HCT116 (cell line): Measurements from ENCODE around the gene DHX15. TPM values are rescaled to one million over a fixed set of nuclear protein-coding genes. Genes with fewer than 3 reads are reported as not detected.

Source experiments
- ATAC-seq: fragments of 200-7000 bp; cut with Tn5 transposase; 2 replicates; pipeline ENCODE4 v1.9.1; 2020; ENCODE audit warnings: mild to moderate bottlenecking, moderate library complexity
- BruUV-seq: library from RNA; stranded (reverse); fragments of 400-500 nt; replicated peaks from 2 replicates; lab custom pipeline; 2021; lab: Mats Ljungman, UMichigan
- CTCF ChIA-PET: fragments of 300-600 bp; sonication (Branson Sonifier 250); formaldehyde crosslinking; loops from one replicate; lab custom pipeline; 2021; ENCODE audit warnings: antibody characterized with exemption; lab: Charles Lee
- POLR2A ChIA-PET: fragments of 300-600, 350-600 bp; sonication (Branson Sonifier 250); formaldehyde crosslinking; loops from one replicate; lab custom pipeline; 2021; ENCODE audit warnings: antibody characterized with exemption; lab: Charles Lee
- RAD21 ChIA-PET, 2 experiments: fragments of 300-600 bp; sonication (Branson Sonifier 250); formaldehyde crosslinking; loops; one replicate each; lab custom pipeline; 2023; ENCODE audit warnings: low total read pairs in 2 of 2; ENCODE audit not compliant: uncharacterized antibody in 2 of 2, unreplicated experiment in 2 of 2, low non-redundant PET in 1 of 2; lab: Charles Lee
- DNase-seq: peaks from one replicate; pipeline ENCODE4 v3.0.0-alpha.2; 2010; ENCODE audit warnings: low read depth, low spot score
- H2AFZ ChIP-seq: fragments of 200-600 bp; shearing (Covaris generic), sonication (generic); 2 replicates; pipeline ENCODE4 v1.6.1; 2017; ENCODE audit warnings: low read depth, mixed run types, mixed read lengths, antibody characterized with exemption, low read length; ENCODE audit not compliant: poor library complexity, severe bottlenecking
- H3K27ac ChIP-seq: 2 replicates; pipeline ENCODE4 v1.5.1; 2012; ENCODE audit warnings: low read depth, low read length
- H3K27me3 ChIP-seq: fragments of 200-600 bp; sonication (generic); 2 replicates; pipeline ENCODE4 v1.6.1; 2016; ENCODE audit warnings: mixed run types, low read length, mixed read lengths; ENCODE audit not compliant: insufficient read depth
- H3K36me3 ChIP-seq, 2 experiments: fragments of 200-500 bp in 1 of 2; fragments of 200-600 bp in 1 of 2; sonication (Bioruptor generic) in 1 of 2; sonication (generic) in 1 of 2; 2 replicates each; pipeline versions ENCODE4 v1.5.1 to v1.6.1; 2014 to 2016; ENCODE audit warnings: low read length in 2 of 2, inconsistent platforms in 1 of 2, mixed read lengths in 1 of 2, mixed run types in 1 of 2; ENCODE audit not compliant: insufficient read depth in 2 of 2, control insufficient read depth in 1 of 2
- H3K4me1 ChIP-seq, 2 experiments: fragments of 200-600 bp in 1 of 2; sonication (generic) in 1 of 2; 2 replicates each; pipeline versions ENCODE4 v1.5.1 to v1.6.1; 2012 to 2017; ENCODE audit warnings: low read length in 2 of 2, inconsistent platforms in 1 of 2, mild to moderate bottlenecking in 1 of 2, mixed read lengths in 1 of 2, mixed run types in 1 of 2, moderate library complexity in 1 of 2; ENCODE audit not compliant: insufficient read depth in 2 of 2, control insufficient read depth in 1 of 2
- H3K4me2 ChIP-seq: fragments of 200-600 bp; sonication (generic); 2 replicates; pipeline ENCODE4 v1.6.1; 2017; ENCODE audit warnings: mixed run types, low read length, mixed read lengths
- H3K4me3 ChIP-seq, 2 experiments: fragments of 200-600 bp in 1 of 2; sonication (generic) in 1 of 2; replicated peaks in 1 of 2; 2 replicates each; pipeline ENCODE4 v1.5.1; 2011 to 2016; ENCODE audit warnings: low read length in 2 of 2, control low read depth in 1 of 2, low read depth in 1 of 2, mild to moderate bottlenecking in 1 of 2, mixed read lengths in 1 of 2, mixed run types in 1 of 2
- H3K79me2 ChIP-seq: fragments of 200-600 bp; sonication (generic); 2 replicates; pipeline ENCODE4 v1.6.1; 2017; ENCODE audit warnings: mild to moderate bottlenecking, mixed run types, low read length, moderate library complexity, mixed read lengths; ENCODE audit not compliant: insufficient read depth
- H3K9ac ChIP-seq: fragments of 200-600 bp; sonication (generic); 2 replicates; pipeline ENCODE4 v1.6.1; 2016; ENCODE audit warnings: low read length, mixed read lengths
- H3K9me2 ChIP-seq: fragments of 200-600 bp; sonication (generic), shearing (Covaris generic); 2 replicates; pipeline ENCODE4 v1.6.1; 2017; ENCODE audit warnings: mixed run types, mild to moderate bottlenecking, moderate library complexity; ENCODE audit not compliant: insufficient read depth
- H3K9me3 ChIP-seq, 2 experiments: fragments of 200-500 bp in 1 of 2; fragments of 200-600 bp in 1 of 2; sonication (Bioruptor generic) in 1 of 2; sonication (generic) in 1 of 2; 2 replicates each; pipeline ENCODE4 v1.6.1; 2014 to 2017; ENCODE audit warnings: low read length in 2 of 2, mixed read lengths in 2 of 2, inconsistent platforms in 1 of 2, low read depth in 1 of 2, mild to moderate bottlenecking in 1 of 2, mixed run types in 1 of 2, moderate library complexity in 1 of 2; ENCODE audit not compliant: control insufficient read depth in 1 of 2, insufficient read depth in 1 of 2
- H4K20me1 ChIP-seq: fragments of 200-600 bp; sonication (generic), shearing (Covaris generic); 2 replicates; pipeline ENCODE4 v1.6.1; 2017; ENCODE audit warnings: mixed run types, mild to moderate bottlenecking, moderate library complexity; ENCODE audit not compliant: insufficient read depth
- CBX3 ChIP-seq: IDR thresholded peaks from 2 replicates; pipeline ENCODE4 v1.6.1; 2012; ENCODE audit warnings: low read depth
- EGR1 ChIP-seq: IDR thresholded peaks from 2 replicates; pipeline ENCODE4 v1.6.1; 2012; ENCODE audit warnings: low read depth
- ELF1 ChIP-seq: IDR thresholded peaks from 2 replicates; pipeline ENCODE4 v1.6.1; 2012; ENCODE audit warnings: low read depth, borderline replicate concordance
- EZH2 ChIP-seq: fragments of 200-600 bp; sonication (generic); IDR thresholded peaks from 2 replicates; pipeline ENCODE4 v1.6.1; 2017; ENCODE audit warnings: antibody characterized with exemption, mixed run types
- FOSL1 ChIP-seq: IDR thresholded peaks from 2 replicates; pipeline ENCODE4 v1.6.1; 2012; ENCODE audit warnings: low read depth
- JUND ChIP-seq: IDR thresholded peaks from 2 replicates; pipeline ENCODE4 v1.6.1; 2012
- MAX ChIP-seq: IDR thresholded peaks from 2 replicates; pipeline ENCODE4 v1.6.1; 2012
- POLR2A ChIP-seq: IDR thresholded peaks from 2 replicates; pipeline ENCODE4 v1.7.0; 2011; ENCODE audit warnings: borderline replicate concordance; ENCODE audit not compliant: insufficient read depth, insufficient read length; ENCODE audit errors: extremely low read depth
- SIN3A ChIP-seq: IDR thresholded peaks from 2 replicates; pipeline ENCODE4 v1.6.1; 2012; ENCODE audit warnings: low read depth
- SP1 ChIP-seq: IDR thresholded peaks from 2 replicates; pipeline ENCODE4 v1.6.1; 2012; ENCODE audit warnings: low read depth
- YY1 ChIP-seq: IDR thresholded peaks from 2 replicates; pipeline ENCODE4 v1.6.1; 2011; ENCODE audit warnings: low read length, low read depth, moderate library complexity, mild to moderate bottlenecking; ENCODE audit not compliant: insufficient replicate concordance; ENCODE audit errors: extremely low read depth
- ZBTB33 ChIP-seq: IDR thresholded peaks from 2 replicates; pipeline ENCODE4 v1.6.1; 2011; ENCODE audit warnings: mild to moderate bottlenecking, low read length, moderate library complexity; ENCODE audit not compliant: insufficient replicate concordance; ENCODE audit errors: extremely low read depth
- ZNF274 ChIP-seq: fragments of 200-500 bp; sonication (Bioruptor generic); IDR thresholded peaks from 2 replicates; pipeline ENCODE4 v1.6.1; 2014; ENCODE audit warnings: mild to moderate bottlenecking, low read depth, low read length, inconsistent platforms
- intact Hi-C: fragments of 100-400 bp; cut with micrococcal nuclease; formaldehyde crosslinking; loops from 2 replicates; pipeline ENCODE4 v1.10.0; 2022
- total RNA-seq: library from RNA; stranded (reverse); gene quantifications from one replicate; pipeline ENCODE4 v1.2.1, GENCODE V29; 2021; ENCODE audit not compliant: unreplicated experiment
- TF ChIP-seq, protein P1 (sequence below): IDR thresholded peaks from 2 replicates; pipeline ENCODE4 v1.6.1; 2012; ENCODE audit warnings: low read depth
- TF ChIP-seq, protein P2 (sequence below): IDR thresholded peaks from 2 replicates; pipeline ENCODE4 v1.6.1; 2012

The DHX15 gene
- total RNA-seq, 1 experiment from 2014 or later, result 195 TPM

- no peaks in the 10 kb centered on the region for H3K79me2 ChIP-seq
- H3K9me3 ChIP-seq, result no peaks in the 10 kb centered on the region
- POLR2A ChIA-PET, result no interaction called here
- intact Hi-C loops, result no loop called here
- no peaks in the 10 kb centered on the region for H3K36me3 ChIP-seq
- H3K27ac ChIP-seq, result no peak overlapping the region
- RAD21 ChIA-PET, result no interaction called here
- H3K4me2 ChIP-seq, result no peak overlapping the region
- CTCF ChIA-PET, result no interaction called here
- no peaks in the 10 kb centered on the region for H3K27me3 ChIP-seq
- no peak overlapping the region for H3K9ac ChIP-seq
- no peaks in the 10 kb centered on the region for H3K9me2 ChIP-seq
- DNase-seq (no peak), ATAC-seq (no peak)
- peaks cover 0 to 10% of the 10 kb centered on the region in 2 experiments; a peak in 2 of 4 replicates for H3K4me1 ChIP-seq
- no peak for TF ChIP-seq ZNF274
- no peak overlapping the region for H2AFZ ChIP-seq
- H4K20me1 ChIP-seq, result no peaks in the 10 kb centered on the region
- H3K4me3 ChIP-seq, result no peak overlapping the region
- BruUV-seq, result no TSS peak
Measured at GRCh38 chr4:24603343-24603742, 19.0 kb upstream of the DHX15 start.

GRCh38 chr4:24601121-24601520, 16.8 kb upstream of the DHX15 start:
- BruUV-seq, result no TSS peak
- H3K9ac ChIP-seq, result no peak overlapping the region
- no peak overlapping the region for H3K4me3 ChIP-seq
- H3K4me2 ChIP-seq, result no peak overlapping the region
- DNase-seq (no peak), ATAC-seq (no peak)
- H3K27me3 ChIP-seq, result no peaks in the 10 kb centered on the region
- intact Hi-C loops, result no loop called here
- H3K36me3 ChIP-seq, result no peaks in the 10 kb centered on the region
- no peak overlapping the region for H2AFZ ChIP-seq
- ChIA-PET CTCF (no interaction called here), RAD21 (no interaction called here), POLR2A (interaction anchor here (1.6 kb wide), 1 partner anchor 17 kb away, joined by 3 read pairs; the partner anchor contains the start of gene DHX15)
- no peaks in the 10 kb centered on the region for H3K9me3 ChIP-seq
- H3K79me2 ChIP-seq, result no peaks in the 10 kb centered on the region
- H3K4me1 ChIP-seq, result peaks cover 6 to 32% of the 10 kb centered on the region in 2 experiments; a peak in 3 of 4 replicates
- H3K27ac ChIP-seq, result no peak overlapping the region
- H3K9me2 ChIP-seq, result no peaks in the 10 kb centered on the region
- no peaks in the 10 kb centered on the region for H4K20me1 ChIP-seq
- TF ChIP-seq, protein P1, sequence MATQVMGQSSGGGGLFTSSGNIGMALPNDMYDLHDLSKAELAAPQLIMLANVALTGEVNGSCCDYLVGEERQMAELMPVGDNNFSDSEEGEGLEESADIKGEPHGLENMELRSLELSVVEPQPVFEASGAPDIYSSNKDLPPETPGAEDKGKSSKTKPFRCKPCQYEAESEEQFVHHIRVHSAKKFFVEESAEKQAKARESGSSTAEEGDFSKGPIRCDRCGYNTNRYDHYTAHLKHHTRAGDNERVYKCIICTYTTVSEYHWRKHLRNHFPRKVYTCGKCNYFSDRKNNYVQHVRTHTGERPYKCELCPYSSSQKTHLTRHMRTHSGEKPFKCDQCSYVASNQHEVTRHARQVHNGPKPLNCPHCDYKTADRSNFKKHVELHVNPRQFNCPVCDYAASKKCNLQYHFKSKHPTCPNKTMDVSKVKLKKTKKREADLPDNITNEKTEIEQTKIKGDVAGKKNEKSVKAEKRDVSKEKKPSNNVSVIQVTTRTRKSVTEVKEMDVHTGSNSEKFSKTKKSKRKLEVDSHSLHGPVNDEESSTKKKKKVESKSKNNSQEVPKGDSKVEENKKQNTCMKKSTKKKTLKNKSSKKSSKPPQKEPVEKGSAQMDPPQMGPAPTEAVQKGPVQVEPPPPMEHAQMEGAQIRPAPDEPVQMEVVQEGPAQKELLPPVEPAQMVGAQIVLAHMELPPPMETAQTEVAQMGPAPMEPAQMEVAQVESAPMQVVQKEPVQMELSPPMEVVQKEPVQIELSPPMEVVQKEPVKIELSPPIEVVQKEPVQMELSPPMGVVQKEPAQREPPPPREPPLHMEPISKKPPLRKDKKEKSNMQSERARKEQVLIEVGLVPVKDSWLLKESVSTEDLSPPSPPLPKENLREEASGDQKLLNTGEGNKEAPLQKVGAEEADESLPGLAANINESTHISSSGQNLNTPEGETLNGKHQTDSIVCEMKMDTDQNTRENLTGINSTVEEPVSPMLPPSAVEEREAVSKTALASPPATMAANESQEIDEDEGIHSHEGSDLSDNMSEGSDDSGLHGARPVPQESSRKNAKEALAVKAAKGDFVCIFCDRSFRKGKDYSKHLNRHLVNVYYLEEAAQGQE, result no peak
- TF ChIP-seq ELF1 (no peak), FOSL1 (no peak), YY1 (no peak), SP1 (no peak), CBX3 (no peak), EGR1 (no peak), POLR2A (no peak), ZBTB33 (no peak), MAX (no peak), SIN3A (no peak), ZNF274 (no peak), EZH2 (no peak), JUND (no peak)
- TF ChIP-seq, protein P2, sequence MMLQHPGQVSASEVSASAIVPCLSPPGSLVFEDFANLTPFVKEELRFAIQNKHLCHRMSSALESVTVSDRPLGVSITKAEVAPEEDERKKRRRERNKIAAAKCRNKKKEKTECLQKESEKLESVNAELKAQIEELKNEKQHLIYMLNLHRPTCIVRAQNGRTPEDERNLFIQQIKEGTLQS, result no peak
